ENCODE results near the gene TM9SF3.
A peak's percentile ranks its signal among the peaks of the same experiment; 100 is the strongest.

TM9SF3 gene

GRCh38 chr10:96505150-96506136 is 81.4 kb downstream of the TM9SF3 start:
- DNase-seq, result no peak

GRCh38 chr10:96502561-96503282 is 84.1 kb downstream of the TM9SF3 start:
- DNase-seq, result no peak

GRCh38 chr10:96501985-96502384 is 84.8 kb downstream of the TM9SF3 start:
- no peak for DNase-seq

GRCh38 chr10:96500519-96500918 is 86.3 kb downstream of the TM9SF3 start:
- no peak for DNase-seq

- no peak for DNase-seq
Measured at GRCh38 chr10:96500050-96500449, 86.8 kb downstream of the TM9SF3 start.

- DNase-seq, result no peak
Measured at GRCh38 chr10:96497391-96497790, 89.4 kb downstream of the TM9SF3 start.

GRCh38 chr10:96496281-96496925 is 90.4 kb downstream of the TM9SF3 start:
- no peak for DNase-seq

GRCh38 chr10:96495544-96495943 is 91.3 kb downstream of the TM9SF3 start:
- no peak for DNase-seq

- DNase-seq, result no peak
Measured at GRCh38 chr10:96494694-96495093, 92.1 kb downstream of the TM9SF3 start.

- DNase-seq, result no peak
Measured at GRCh38 chr10:96493871-96494525, 92.8 kb downstream of the TM9SF3 start.

- DNase-seq, result no peak
Measured at GRCh38 chr10:96493254-96493653, 93.6 kb downstream of the TM9SF3 start.

- no peak for DNase-seq
Measured at GRCh38 chr10:96491303-96491702, 95.5 kb downstream of the TM9SF3 start.

GRCh38 chr10:96488161-96488935 is 98.5 kb downstream of the TM9SF3 start:
- no peak for DNase-seq

GRCh38 chr10:96482815-96483588 is 103.8 kb downstream of the TM9SF3 start:
- no peak for DNase-seq

- no peak for DNase-seq
Measured at GRCh38 chr10:96478355-96478754, 108.5 kb downstream of the TM9SF3 start.

GRCh38 chr10:96473866-96474265 is 112.9 kb downstream of the TM9SF3 start:
- DNase-seq, result no peak

GRCh38 chr10:96470116-96470743 is 116.6 kb downstream of the TM9SF3 start:
- peak; percentile 40 for DNase-seq

GRCh38 chr10:96468845-96469244 is 118.0 kb downstream of the TM9SF3 start:
- no peak for DNase-seq
